T-helper 1 cell treated with Interleukin-12 subunit alpha and Interleukin-12 subunit beta and Interleukin-4 antibody, amounts not matched to agents 30 μg/mL and 1 μg/mL, for 36 hours (primary cell): ENCODE data around the gene HOXC4.

ENCODE experiments used
- H3K27ac Mint-ChIP-seq: one replicate; pipeline ENCODE4 v1.8.0; 2021; ENCODE audit warnings: mild to moderate bottlenecking, mixed read lengths
- H3K27me3 Mint-ChIP-seq: one replicate; pipeline ENCODE4 v1.8.0; 2021; ENCODE audit warnings: low read depth, mixed read lengths
- H3K36me3 Mint-ChIP-seq: one replicate; pipeline ENCODE4 v1.8.0; 2021; ENCODE audit warnings: low read depth, mixed read lengths
- H3K4me1 Mint-ChIP-seq: one replicate; pipeline ENCODE4 v1.8.0; 2021; ENCODE audit warnings: low read depth, mixed read lengths
- H3K4me3 Mint-ChIP-seq: one replicate; pipeline ENCODE4 v1.8.0; 2021; ENCODE audit warnings: mild to moderate bottlenecking, moderate library complexity, mixed read lengths
- H3K9me3 Mint-ChIP-seq: one replicate; pipeline ENCODE4 v1.8.0; 2021; ENCODE audit warnings: mixed read lengths

HOXC4 gene

GRCh38 chr12:54049108-54049507, 4.5 kb upstream of the HOXC4 start:
- Mint-ChIP-seq H3K27ac (no peak overlapping the region), H3K27me3 (peaks cover 98% of the 10 kb centered on the region)

DNA sequence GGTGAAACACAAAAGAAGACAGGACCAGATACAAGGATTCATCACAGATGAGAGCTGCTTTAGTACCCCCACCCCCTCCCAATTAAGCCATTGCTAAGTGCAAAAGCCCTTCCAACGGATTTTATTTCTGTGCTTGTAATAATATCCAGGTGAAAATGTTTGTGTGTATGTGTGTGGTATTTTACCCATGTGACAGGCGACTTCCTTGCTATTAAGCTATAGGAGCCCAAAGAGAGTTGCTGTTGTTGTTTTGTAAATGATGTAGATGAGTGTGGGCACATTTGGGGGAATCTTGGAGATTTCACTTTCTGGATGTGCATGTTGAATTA, 3.2 kb upstream of the HOXC4 start:
- no peaks in the 10 kb centered on the region for H3K9me3 Mint-ChIP-seq
- no peak overlapping the region for H3K27ac Mint-ChIP-seq

More at GRCh38 chr12:54049108-54049507, 4.5 kb upstream of the HOXC4 start:
- H3K9me3 Mint-ChIP-seq, result no peaks in the 10 kb centered on the region
- no peak overlapping the region for H3K4me3 Mint-ChIP-seq
- H3K4me1 Mint-ChIP-seq, result peaks cover 15% of the 10 kb centered on the region
- no peaks in the 10 kb centered on the region for H3K36me3 Mint-ChIP-seq

GRCh38 chr12:54051026-54051842, 2.4 kb upstream of the HOXC4 start:
- peaks cover 96% of the 10 kb centered on the region for H3K27me3 Mint-ChIP-seq
- no peaks in the 10 kb centered on the region for H3K9me3 Mint-ChIP-seq
- H3K36me3 Mint-ChIP-seq, result no peaks in the 10 kb centered on the region
- H3K4me3 Mint-ChIP-seq, result no peak overlapping the region
- H3K27ac Mint-ChIP-seq, result no peak overlapping the region
- peaks cover 16% of the 10 kb centered on the region for H3K4me1 Mint-ChIP-seq

More for the DNA sequence above, 3.2 kb upstream of the HOXC4 start:
- Mint-ChIP-seq H3K36me3 (no peaks in the 10 kb centered on the region), H3K4me3 (no peak overlapping the region), H3K27me3 (peaks cover 96% of the 10 kb centered on the region), H3K4me1 (peaks cover 16% of the 10 kb centered on the region)

DNA sequence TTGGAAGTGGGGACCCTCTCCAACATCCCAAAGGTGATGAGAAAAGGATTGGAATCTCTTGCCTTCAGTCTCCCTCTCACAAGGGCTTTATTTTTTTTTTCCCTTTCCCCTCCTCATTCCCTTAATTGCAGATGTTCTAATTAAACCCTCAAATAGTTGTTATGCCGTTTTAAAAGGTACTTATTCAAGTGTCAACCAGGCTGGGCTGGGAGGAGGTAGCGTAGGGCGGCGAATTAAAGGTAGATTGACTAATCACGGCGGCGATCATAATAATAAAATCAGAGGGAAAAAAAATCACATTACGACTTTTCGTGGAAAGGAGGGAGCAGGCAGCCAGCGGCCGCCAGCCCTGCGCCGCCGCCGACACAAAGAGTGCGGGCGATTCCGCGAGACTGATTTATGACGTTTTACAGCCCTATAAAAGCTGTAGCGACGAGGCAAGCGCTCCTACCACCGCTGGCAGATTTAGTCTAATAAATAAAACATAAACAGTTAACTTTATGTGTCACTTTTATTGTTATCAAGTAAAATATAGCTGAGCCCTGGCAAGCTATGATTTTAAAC, 1.7 kb upstream of the HOXC4 start:
- no peaks in the 10 kb centered on the region for H3K36me3 Mint-ChIP-seq
- no peak overlapping the region for H3K27ac Mint-ChIP-seq
- H3K9me3 Mint-ChIP-seq, result no peaks in the 10 kb centered on the region
- peaks cover 16% of the 10 kb centered on the region for H3K4me1 Mint-ChIP-seq
- H3K4me3 Mint-ChIP-seq, result no peak overlapping the region
- peaks cover 96% of the 10 kb centered on the region for H3K27me3 Mint-ChIP-seq

DNA sequence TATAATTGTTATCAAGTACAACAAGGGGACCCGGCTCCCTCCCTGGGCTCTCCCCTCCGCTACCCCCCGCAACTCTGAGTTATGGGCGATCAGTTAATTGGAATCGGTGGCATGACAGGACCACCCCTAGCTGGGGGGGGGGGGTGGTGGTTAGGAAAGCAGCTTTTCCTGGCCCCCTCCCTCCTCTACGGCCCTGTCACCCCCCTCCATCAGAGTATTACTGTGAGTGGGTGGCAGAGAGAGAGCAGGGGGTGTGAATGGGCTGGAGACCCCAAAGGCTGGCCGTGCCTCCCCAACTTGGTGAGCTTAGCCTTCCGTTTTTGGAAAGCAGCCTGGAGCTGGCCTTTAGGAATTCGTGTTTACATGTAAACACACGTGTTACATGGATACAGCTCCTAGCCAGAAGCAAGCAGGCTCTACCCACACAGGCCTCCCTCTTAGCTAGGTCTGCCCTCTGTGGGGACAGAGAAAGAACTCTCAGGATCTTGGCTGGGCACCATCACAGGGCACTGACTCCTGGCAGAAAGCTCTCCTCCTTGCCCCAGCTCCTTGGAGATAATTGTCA, 1.1 kb upstream of the HOXC4 start:
- no peak overlapping the region for H3K27ac Mint-ChIP-seq

DNA sequence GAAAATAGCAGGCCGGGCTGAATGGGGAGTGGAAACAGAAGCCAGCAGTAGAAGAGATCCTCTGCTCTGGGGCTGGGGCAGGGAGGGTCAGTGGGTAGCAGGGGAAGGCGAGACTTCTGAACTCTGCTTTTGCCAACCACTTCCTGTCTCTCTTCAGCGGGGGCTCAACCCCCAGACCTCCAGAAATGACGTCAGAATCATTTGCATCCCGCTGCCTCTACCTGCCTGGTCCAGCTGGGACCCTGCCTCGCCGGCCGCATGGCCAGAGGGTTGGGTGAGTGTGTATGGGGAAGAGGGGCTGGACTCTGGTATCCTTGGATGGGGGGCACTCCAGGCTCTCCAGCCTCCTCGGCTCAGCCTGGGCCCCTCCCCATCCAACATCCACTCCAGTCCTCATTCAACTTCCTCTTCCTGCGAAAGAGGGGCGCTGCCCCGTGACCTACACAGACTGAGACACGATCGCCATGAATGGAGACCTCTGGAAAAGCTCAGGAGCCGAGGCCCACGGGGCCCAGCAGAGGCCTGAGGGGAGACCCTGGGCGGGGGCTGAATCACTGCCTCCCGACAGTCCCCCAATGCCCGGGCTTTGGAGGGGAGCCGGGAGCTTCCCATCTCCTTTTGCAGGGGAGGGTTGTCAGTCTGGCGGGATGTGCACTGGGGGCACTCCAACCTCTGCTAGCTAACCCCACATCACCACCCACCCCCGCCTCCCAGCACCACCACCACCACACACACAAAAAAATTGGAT, 458 bp upstream of the HOXC4 start:
- H3K27me3 Mint-ChIP-seq, result peaks cover 97% of the 10 kb centered on the region
- peaks cover 13% of the 10 kb centered on the region for H3K4me1 Mint-ChIP-seq
- no peaks in the 10 kb centered on the region for H3K36me3 Mint-ChIP-seq
- no peaks in the 10 kb centered on the region for H3K9me3 Mint-ChIP-seq
- no peak overlapping the region for H3K4me3 Mint-ChIP-seq
- H3K27ac Mint-ChIP-seq, result no peak overlapping the region

More for the DNA sequence above, 1.1 kb upstream of the HOXC4 start:
- Mint-ChIP-seq H3K4me1 (peaks cover 16% of the 10 kb centered on the region), H3K36me3 (no peaks in the 10 kb centered on the region), H3K4me3 (no peak overlapping the region), H3K27me3 (peaks cover 97% of the 10 kb centered on the region), H3K9me3 (no peaks in the 10 kb centered on the region)

DNA sequence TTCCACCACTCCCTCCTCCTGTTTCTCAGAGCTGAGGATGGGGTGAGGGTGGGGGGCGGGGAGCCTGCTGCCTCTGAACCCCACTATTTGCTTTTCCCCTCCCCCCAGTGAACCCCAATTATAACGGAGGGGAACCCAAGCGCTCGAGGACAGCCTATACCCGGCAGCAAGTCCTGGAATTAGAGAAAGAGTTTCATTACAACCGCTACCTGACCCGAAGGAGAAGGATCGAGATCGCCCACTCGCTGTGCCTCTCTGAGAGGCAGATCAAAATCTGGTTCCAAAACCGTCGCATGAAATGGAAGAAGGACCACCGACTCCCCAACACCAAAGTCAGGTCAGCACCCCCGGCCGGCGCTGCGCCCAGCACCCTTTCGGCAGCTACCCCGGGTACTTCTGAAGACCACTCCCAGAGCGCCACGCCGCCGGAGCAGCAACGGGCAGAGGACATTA, 1.1 kb downstream of the HOXC4 start:
- no peak overlapping the region for H3K4me3 Mint-ChIP-seq
- peaks cover 97% of the 10 kb centered on the region for H3K27me3 Mint-ChIP-seq
- no peaks in the 10 kb centered on the region for H3K36me3 Mint-ChIP-seq
- H3K9me3 Mint-ChIP-seq, result no peaks in the 10 kb centered on the region
- no peak overlapping the region for H3K27ac Mint-ChIP-seq
- peaks cover 13% of the 10 kb centered on the region for H3K4me1 Mint-ChIP-seq

GRCh38 chr12:54055552-54055951, 1.9 kb downstream of the HOXC4 start:
- Mint-ChIP-seq H3K4me3 (no peak overlapping the region), H3K36me3 (no peaks in the 10 kb centered on the region), H3K27ac (no peak overlapping the region), H3K27me3 (peaks cover 95% of the 10 kb centered on the region), H3K4me1 (peaks cover 9% of the 10 kb centered on the region), H3K9me3 (no peaks in the 10 kb centered on the region)

GRCh38 chr12:54056110-54056509, 2.5 kb downstream of the HOXC4 start:
- Mint-ChIP-seq H3K36me3 (no peaks in the 10 kb centered on the region), H3K4me1 (peaks cover 9% of the 10 kb centered on the region), H3K27ac (no peak overlapping the region), H3K4me3 (no peak overlapping the region), H3K27me3 (peaks cover 95% of the 10 kb centered on the region), H3K9me3 (no peaks in the 10 kb centered on the region)

- no peak overlapping the region for H3K4me3 Mint-ChIP-seq
- H3K4me1 Mint-ChIP-seq, result peaks cover 5% of the 10 kb centered on the region
- H3K9me3 Mint-ChIP-seq, result no peaks in the 10 kb centered on the region
- no peak overlapping the region for H3K27ac Mint-ChIP-seq
- no peaks in the 10 kb centered on the region for H3K36me3 Mint-ChIP-seq
- peaks cover 95% of the 10 kb centered on the region for H3K27me3 Mint-ChIP-seq
These were observed 4.6 kb downstream of the HOXC4 start for GRCh38 chr12:54058128-54058768.

GRCh38 chr12:54059668-54060067, 6.0 kb downstream of the HOXC4 start:
- Mint-ChIP-seq H3K36me3 (no peaks in the 10 kb centered on the region), H3K9me3 (no peaks in the 10 kb centered on the region), H3K4me3 (no peak overlapping the region), H3K27me3 (peaks cover 93% of the 10 kb centered on the region), H3K4me1 (peaks cover 3% of the 10 kb centered on the region), H3K27ac (no peak overlapping the region)

GRCh38 chr12:54060174-54060974, 6.7 kb downstream of the HOXC4 start:
- Mint-ChIP-seq H3K27me3 (peaks cover 87% of the 10 kb centered on the region), H3K27ac (no peak overlapping the region), H3K9me3 (no peaks in the 10 kb centered on the region), H3K4me1 (no peaks in the 10 kb centered on the region), H3K4me3 (no peak overlapping the region), H3K36me3 (no peaks in the 10 kb centered on the region)

GRCh38 chr12:54060975-54061778, 7.5 kb downstream of the HOXC4 start:
- Mint-ChIP-seq H3K9me3 (no peaks in the 10 kb centered on the region), H3K27ac (no peak overlapping the region), H3K36me3 (no peaks in the 10 kb centered on the region), H3K4me3 (no peak overlapping the region), H3K27me3 (peaks cover 84% of the 10 kb centered on the region), H3K4me1 (no peaks in the 10 kb centered on the region)
